ENCODE results near the gene TMOD4. TPM values are rescaled to one million over a fixed set of nuclear protein-coding genes. Genes with fewer than 3 reads are reported as not detected.

The TMOD4 gene
- total and polyA plus RNA-seq, 9 of the 15 experiments (the other 6 are each of a cell fraction or from before 2014, with no cell fraction given) = 0.18 to 1.8 (median 1.1) TPM; not detected in 1

- BruUV-seq (replicated peaks) = no TSS peak
- H3K79me2 ChIP-seq (ENCODE audit: control insufficient read depth, insufficient read depth, low read length) = peaks cover 31% of the 10 kb centered on the region
- H4K20me1 ChIP-seq (replicated peaks; ENCODE audit: control insufficient read depth, insufficient read depth, low read length) = no peaks in the 10 kb centered on the region
- H3K36me3 ChIP-seq (ENCODE audit: control insufficient read depth, insufficient read depth, low read length) = peaks cover 32% of the 10 kb centered on the region; the same call in 2 of the 3 replicates
- CTCF ChIA-PET (ENCODE audit: low intra/inter-chr PET ratio) = interaction anchor here (0.7 kb wide), 1 partner anchor 90 kb away, joined by 5 read pairs; no protein-coding TSS in a partner anchor
- H3K4me3 ChIP-seq = peak overlapping the region; percentile 64
- intact Hi-C loops (cut with micrococcal nuclease) (no loop called here), in situ Hi-C loops (cut with MboI) (no loop called here)
- FAIRE-seq (no peak), DNase-seq (ENCODE audit: extremely low read depth in 1 of 4, low spot score in 3 of 4) (no peak), ATAC-seq (peak; percentile 15)
- peak overlapping the region; percentile 87 to 92 for H3K9ac ChIP-seq (ENCODE audit: insufficient read depth in 1 of 2, low read depth in 2 of 2, low read length in 2 of 2)
- H3K9me1 ChIP-seq (ENCODE audit: control insufficient read depth, insufficient read depth, low read length) = no peaks in the 10 kb centered on the region
- H3K4me1 ChIP-seq (replicated peaks in 1 of 2; ENCODE audit: control insufficient read depth in 2 of 2, insufficient read depth in 2 of 2, low read length in 2 of 2) = peaks cover 10 to 16% of the 10 kb centered on the region in 2 experiments; a peak in 4 of 5 replicates
- peak overlapping the region; percentile 96 for H3K4me2 ChIP-seq (ENCODE audit: insufficient read depth, low read length)
- peak overlapping the region; percentile 65 for H3K27ac ChIP-seq (ENCODE audit: extremely low read depth, low read depth, low read length)
- WGBS (ENCODE audit: insufficient coverage, low coverage, missing lambda C conversion rate) = 2% methylated on average over 14 of the region's 15 CpGs
- no peaks in the 10 kb centered on the region for H3K27me3 ChIP-seq (ENCODE audit: control insufficient read depth in 2 of 2, insufficient read depth in 2 of 2, low read length in 2 of 2)
- peak overlapping the region; percentile 94 for H2AFZ ChIP-seq (ENCODE audit: low read depth, low read length)
- H3K9me3 ChIP-seq (replicated peaks; ENCODE audit: control insufficient read depth, insufficient read depth, low read depth, low read length) = no peaks in the 10 kb centered on the region
- TF ChIP-seq CHD2 (IDR thresholded peaks at IDR 0.05; ENCODE audit: low read depth, low read length) = peak; percentile 50; the same call in 1 of the 2 replicates
- TF ChIP-seq BRD4 (IDR thresholded peaks at IDR 0.05) = no peak
- TF ChIP-seq SMARCC2 (IDR thresholded peaks at IDR 0.05; ENCODE audit: low read depth) = no peak
- TF ChIP-seq RCOR1 (IDR thresholded peaks at IDR 0.05; ENCODE audit: borderline replicate concordance in 1 of 2, low read depth in 2 of 2, low read length in 2 of 2) = no peak
- TF ChIP-seq ZNF311 (CRISPR knock-in tag; IDR thresholded peaks at IDR 0.05) = no peak
- TF ChIP-seq ZNF184 (CRISPR knock-in tag; IDR thresholded peaks at IDR 0.05) = no peak
- TF ChIP-seq HDGF (IDR thresholded peaks at IDR 0.05) = no peak
- no peak for TF ChIP-seq ZSCAN32 (CRISPR knock-in tag; IDR thresholded peaks at IDR 0.05)
- no peak for TF ChIP-seq MCM2 (IDR thresholded peaks at IDR 0.05; ENCODE audit: low read depth)
- TF ChIP-seq ZNF384 (IDR thresholded peaks at IDR 0.05; ENCODE audit: low read depth, low read length) = peak; percentile 83
- TF ChIP-seq ZNF217 (CRISPR knock-in tag; IDR thresholded peaks at IDR 0.05) = no peak
- TF ChIP-seq SIN3A (IDR thresholded peaks at IDR 0.05; ENCODE audit: borderline replicate concordance in 2 of 2, control insufficient read depth in 1 of 2, low read depth in 2 of 2, low read length in 2 of 2) = peak in 1 of 2 experiments; percentile 1; a peak in 1 of 4 replicates
- TF ChIP-seq TEAD4 (IDR thresholded peaks at IDR 0.05; ENCODE audit: low read length) = no peak
- TF ChIP-seq TEAD4 (CRISPR knock-in tag; IDR thresholded peaks at IDR 0.05; ENCODE audit: borderline replicate concordance) = peak; percentile 25; the same call in 1 of the 2 replicates
- no peak for TF ChIP-seq ATF2 (CRISPR knock-in tag; IDR thresholded peaks at IDR 0.05)
- no peak for TF ChIP-seq RUNX1 (IDR thresholded peaks at IDR 0.05; ENCODE audit: low read depth)
- peak; percentile 21; the same call in 1 of the 2 replicates for TF ChIP-seq ZNF263 (CRISPR knock-in tag; IDR thresholded peaks at IDR 0.05; ENCODE audit: borderline replicate concordance)
- no peak for TF ChIP-seq NR2F6 (CRISPR knock-in tag; IDR thresholded peaks at IDR 0.05)
- no peak for TF ChIP-seq CBX5 (IDR thresholded peaks at IDR 0.05; ENCODE audit: borderline replicate concordance, low read depth)
- POLR2A ChIA-PET = interaction anchor here (0.6 to 1.7 kb wide), 4 partner anchors 10 to 61 kb away, joined by 3 to 5 read pairs (median 4); partner anchors contain the start of genes TMOD4 and VPS72
These were observed 9.2 kb downstream of the TMOD4 start for GRCh38 chr1:151166505-151166956.
